H9 (cell line): Measurements from ENCODE around the gene RIPPLY2. TPM values are rescaled to one million over a fixed set of nuclear protein-coding genes. Genes with fewer than 3 reads are reported as not detected.

Experiments
- DNase-seq: peaks from one replicate; pipeline ENCODE4 v3.0.0-alpha.2; 2017
- H2AFZ ChIP-seq: one replicate; pipeline ENCODE4 v1.6.1; 2013; ENCODE audit warnings: mild to moderate bottlenecking, low read length, control low read depth, moderate library complexity
- H2AK5ac ChIP-seq: 2 replicates; pipeline ENCODE4 v1.6.1; 2013; ENCODE audit warnings: low read length, control low read depth, mixed read lengths; ENCODE audit not compliant: insufficient read length
- H2BK120ac ChIP-seq: one replicate; pipeline ENCODE4 v1.6.1; 2013; ENCODE audit warnings: low read depth, mild to moderate bottlenecking, low read length, control low read depth, inconsistent platforms; ENCODE audit not compliant: poor library complexity, severe bottlenecking
- H2BK12ac ChIP-seq: 2 replicates; pipeline ENCODE4 v1.6.1; 2013; ENCODE audit warnings: low read length, control low read depth, mixed read lengths, low read depth; ENCODE audit not compliant: insufficient read length
- H2BK15ac ChIP-seq: 2 replicates; pipeline ENCODE4 v1.6.1; 2013; ENCODE audit warnings: low read depth, low read length, control low read depth
- H2BK20ac ChIP-seq: one replicate; pipeline ENCODE4 v1.6.1; 2013; ENCODE audit warnings: low read depth, mild to moderate bottlenecking, low read length, control low read depth, inconsistent platforms; ENCODE audit not compliant: poor library complexity, severe bottlenecking
- H2BK5ac ChIP-seq: 2 replicates; pipeline ENCODE4 v1.6.1; 2013; ENCODE audit warnings: low read length, control low read depth, mixed read lengths; ENCODE audit not compliant: insufficient read length
- H3K14ac ChIP-seq: 2 replicates; pipeline ENCODE4 v1.6.1; 2013; ENCODE audit warnings: low read length, control low read depth; ENCODE audit not compliant: insufficient read depth
- H3K18ac ChIP-seq: 2 replicates; pipeline ENCODE4 v1.6.1; 2013; ENCODE audit warnings: low read depth, mild to moderate bottlenecking, mixed read lengths, low read length, control low read depth; ENCODE audit not compliant: insufficient read length
- H3K23ac ChIP-seq: 2 replicates; pipeline ENCODE4 v1.6.1; 2013; ENCODE audit warnings: low read length, control low read depth, mixed read lengths, low read depth; ENCODE audit not compliant: insufficient read length
- H3K23me2 ChIP-seq: 2 replicates; pipeline ENCODE4 v1.6.1; 2013; ENCODE audit warnings: low read depth, mild to moderate bottlenecking, mixed read lengths, low read length, control low read depth; ENCODE audit not compliant: insufficient read length, poor library complexity, severe bottlenecking
- H3K27ac ChIP-seq: 2 replicates; pipeline ENCODE4 v1.5.1; 2013; ENCODE audit warnings: low read length, control low read depth, mixed read lengths, low read depth; ENCODE audit not compliant: insufficient read length
- H3K27me3 ChIP-seq: 2 replicates; pipeline ENCODE4 v1.6.1; 2013; ENCODE audit warnings: low read length, control low read depth, inconsistent platforms; ENCODE audit not compliant: insufficient read depth
- H3K4ac ChIP-seq: 2 replicates; pipeline ENCODE4 v1.6.1; 2013; ENCODE audit warnings: low read depth, mild to moderate bottlenecking, control low read depth, inconsistent platforms, low read length, moderate library complexity
- H3K4me1 ChIP-seq: 2 replicates; pipeline ENCODE4 v1.6.1; 2013; ENCODE audit warnings: low read length, control low read depth, inconsistent platforms; ENCODE audit not compliant: insufficient read depth
- H3K4me2 ChIP-seq: 2 replicates; pipeline ENCODE4 v1.6.1; 2013; ENCODE audit warnings: low read length, control low read depth, mixed read lengths; ENCODE audit not compliant: insufficient read length, insufficient read depth
- H3K56ac ChIP-seq: 2 replicates; pipeline ENCODE4 v1.6.1; 2013; ENCODE audit warnings: low read depth, mild to moderate bottlenecking, mixed read lengths, low read length, control low read depth; ENCODE audit not compliant: insufficient read length
- H3K79me1 ChIP-seq: 2 replicates; pipeline ENCODE4 v1.6.1; 2013; ENCODE audit warnings: low read depth, mild to moderate bottlenecking, moderate library complexity, low read length, control low read depth, inconsistent platforms; ENCODE audit not compliant: insufficient read depth, poor library complexity, severe bottlenecking
- H3K79me2 ChIP-seq: 2 replicates; pipeline ENCODE4 v1.6.1; 2013; ENCODE audit warnings: low read length, control low read depth, inconsistent platforms; ENCODE audit not compliant: insufficient read depth
- H3K9ac ChIP-seq: 2 replicates; pipeline ENCODE4 v1.6.1; 2013; ENCODE audit warnings: low read length, control low read depth, mixed read lengths; ENCODE audit not compliant: insufficient read length; ENCODE audit errors: extremely low read depth
- H3K9me3 ChIP-seq: one replicate; pipeline ENCODE4 v1.6.1; 2013; ENCODE audit warnings: low read depth, low read length, inconsistent platforms; ENCODE audit not compliant: control insufficient read depth
- H3T11ph ChIP-seq: one replicate; pipeline ENCODE4 v1.6.1; 2013; ENCODE audit warnings: mild to moderate bottlenecking, low read length, control low read depth, inconsistent platforms
- H4K20me1 ChIP-seq: one replicate; pipeline ENCODE4 v1.6.1; 2013; ENCODE audit not compliant: control insufficient read depth, insufficient read length, insufficient read depth
- H4K5ac ChIP-seq: 2 replicates; pipeline ENCODE4 v1.6.1; 2013; ENCODE audit warnings: low read depth, mild to moderate bottlenecking, mixed read lengths, low read length, control low read depth; ENCODE audit not compliant: insufficient read length
- H4K8ac ChIP-seq: replicated peaks from 2 replicates; pipeline ENCODE4 v1.6.1; 2013; ENCODE audit warnings: low read length, control low read depth, mixed read lengths, low read depth; ENCODE audit not compliant: insufficient read length
- H4K91ac ChIP-seq: 2 replicates; pipeline ENCODE4 v1.6.1; 2013; ENCODE audit warnings: low read depth, mild to moderate bottlenecking, moderate library complexity, mixed read lengths, low read length, control low read depth; ENCODE audit not compliant: insufficient read length
- H3K27ac Mint-ChIP-seq, 3 experiments: 2 replicates in 2 of 3; 3 replicates in 1 of 3; pipeline ENCODE4 v1.8.0; 2020 to 2021; ENCODE audit warnings: mixed read lengths in 3 of 3, mild to moderate bottlenecking in 1 of 3, moderate library complexity in 1 of 3
- H3K27me3 Mint-ChIP-seq: 2 replicates; pipeline ENCODE4 v1.8.0; 2021; ENCODE audit warnings: low read depth, mild to moderate bottlenecking, moderate library complexity, mixed read lengths
- H3K36me3 Mint-ChIP-seq, 3 experiments: 2 replicates in 2 of 3; 3 replicates in 1 of 3; pipeline ENCODE4 v1.8.0; 2020 to 2021; ENCODE audit warnings: low read depth in 3 of 3, mixed read lengths in 3 of 3; ENCODE audit not compliant: insufficient read depth in 1 of 3
- H3K4me1 Mint-ChIP-seq, 2 experiments: 2 replicates each; pipeline ENCODE4 v1.8.0; 2020; ENCODE audit warnings: mixed read lengths in 2 of 2
- H3K4me3 Mint-ChIP-seq, 2 experiments: 2 replicates in 1 of 2; 3 replicates in 1 of 2; pipeline ENCODE4 v1.8.0; 2020 to 2021; ENCODE audit warnings: mild to moderate bottlenecking in 2 of 2, mixed read lengths in 2 of 2, moderate library complexity in 1 of 2
- H3K9me3 Mint-ChIP-seq, 2 experiments: 2 replicates in 1 of 2; 3 replicates in 1 of 2; pipeline ENCODE4 v1.8.0; 2020; ENCODE audit warnings: mild to moderate bottlenecking in 2 of 2, mixed read lengths in 2 of 2, moderate library complexity in 1 of 2
- CTCF ChIP-seq: fragments of 200-600 bp; sonication (generic); conservative IDR thresholded peaks from 3 replicates; pipeline ENCODE4 v1.8.0; 2021; ENCODE audit warnings: antibody characterized with exemption, mild to moderate bottlenecking
- total RNA-seq: library from RNA; stranded (reverse); gene quantifications from 2 replicates; pipeline ENCODE4 v1.2.1, GENCODE V29; 2021

Gene RIPPLY2
- total RNA-seq, 1 experiment from 2014 or later: 0.90 TPM

- H3K27ac Mint-ChIP-seq: no peak overlapping the region
- Histone ChIP-seq H3K27me3 (no peaks in the 10 kb centered on the region), H3K14ac (no peak overlapping the region), H2BK12ac (no peak overlapping the region), H2AK5ac (no peak overlapping the region), H3K4me1 (no peaks in the 10 kb centered on the region), H2AFZ (no peak overlapping the region), H4K8ac (no peak overlapping the region), H3K23me2 (no peaks in the 10 kb centered on the region), H3K27ac (no peak overlapping the region), H3T11ph (no peak overlapping the region), H3K9me3 (no peaks in the 10 kb centered on the region), H3K23ac (no peak overlapping the region), H4K5ac (no peak overlapping the region), H3K79me1 (no peaks in the 10 kb centered on the region), H2BK20ac (no peak overlapping the region), H4K91ac (no peak overlapping the region), H2BK15ac (no peak overlapping the region), H3K56ac (no peak overlapping the region), H3K4me2 (no peak overlapping the region), H3K18ac (no peak overlapping the region), H3K79me2 (no peaks in the 10 kb centered on the region), H3K9ac (no peak overlapping the region), H3K4ac (no peak overlapping the region), H2BK120ac (no peak overlapping the region), H4K20me1 (no peaks in the 10 kb centered on the region), H2BK5ac (no peak overlapping the region)
- H3K4me3 Mint-ChIP-seq: no peak overlapping the region
- DNase-seq: no peak
- no peak for TF ChIP-seq CTCF
- H3K27me3 Mint-ChIP-seq: no peaks in the 10 kb centered on the region
- no peaks in the 10 kb centered on the region for H3K4me1 Mint-ChIP-seq
- no peaks in the 10 kb centered on the region for H3K36me3 Mint-ChIP-seq
- no peaks in the 10 kb centered on the region for H3K9me3 Mint-ChIP-seq
These were observed 40.6 kb upstream of the RIPPLY2 start for GRCh38 chr6:83812595-83812994.
